Body of pancreas (tissue), 4 donors: ENCODE data around the gene CLEC4C.

Experiments used
- CTCF ChIP-seq, 7 experiments: fragments of 450-650 bp in 4 of 7; fragments of 200-600 bp in 3 of 7; sonication (generic) in 3 of 7; IDR thresholded peaks; one replicate each; pipeline ENCODE4 v1.5.1; 2016 to 2019; ENCODE audit warnings: antibody characterized with exemption in 7 of 7
- POLR2A ChIP-seq, 3 donors: fragments of 450-650 bp; IDR thresholded peaks; one replicate each; pipeline ENCODE4 v1.6.1; 2016; ENCODE audit warnings: antibody characterized with exemption in 3 of 3, mild to moderate bottlenecking in 2 of 3

- TF ChIP-seq CTCF (IDR thresholded peaks at IDR 0.05) (no peak), POLR2A (IDR thresholded peaks at IDR 0.05) (no peak)
Observed at GRCh38 chr12:7793211-7793610, 46.0 kb upstream of the CLEC4C start.
